ENCODE results near the gene SLC9A9.

The SLC9A9 gene

DNA sequence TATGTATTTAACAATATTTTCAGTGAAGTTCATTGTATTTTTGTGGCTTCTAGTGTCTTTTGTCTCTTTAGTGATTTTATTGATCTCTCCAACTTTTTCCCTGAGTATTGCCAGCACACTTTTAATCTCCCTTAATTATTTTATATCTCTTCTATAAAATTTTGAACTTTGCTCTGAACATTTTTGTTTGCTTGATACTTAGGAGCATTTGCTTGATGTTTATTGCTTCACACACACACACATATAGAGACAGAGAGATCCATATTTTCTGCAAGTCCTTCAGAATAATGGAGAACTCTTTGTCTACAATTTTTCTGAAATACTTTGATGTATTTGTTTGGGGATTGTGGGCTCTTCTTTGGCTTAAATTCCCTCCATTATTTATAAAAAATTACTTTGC is 213.8 kb downstream of the SLC9A9 start:
- POLR2A ChIA-PET, result no interaction called here
- Histone ChIP-seq H3K27ac (ENCODE audit: insufficient read depth in 1 of 2, low read depth in 1 of 2, low read length in 2 of 2, poor library complexity in 1 of 2, severe bottlenecking in 2 of 2) (no peak overlapping the region), H3K27me3 (replicated peaks in 2 of 5; ENCODE audit: control insufficient read depth in 4 of 5, insufficient read depth in 5 of 5, low read length in 4 of 5) (no peaks in the 10 kb centered on the region), H3K36me3 (ENCODE audit: control insufficient read depth in 4 of 4, insufficient read depth in 4 of 4, low read length in 3 of 4) (no peaks in the 10 kb centered on the region), H3K4me3 (ENCODE audit: control insufficient read depth in 1 of 7, extremely low read depth in 1 of 7, insufficient read depth in 4 of 7, low read depth in 2 of 7, low read length in 6 of 7) (no peak overlapping the region), H3K9me3 (ENCODE audit: control extremely low read depth in 1 of 5, control insufficient read depth in 4 of 5, insufficient read depth in 2 of 5, low read depth in 1 of 5, low read length in 4 of 5) (peaks cover 0 to 21% (median 4%) of the 10 kb centered on the region in 5 experiments), H3K4me1 (ENCODE audit: control extremely low read depth in 1 of 4, control insufficient read depth in 4 of 4, insufficient read depth in 4 of 4, low read length in 3 of 4) (no peaks in the 10 kb centered on the region)
- CTCF ChIA-PET, result no interaction called here
- no peak for DNase-seq

DNA sequence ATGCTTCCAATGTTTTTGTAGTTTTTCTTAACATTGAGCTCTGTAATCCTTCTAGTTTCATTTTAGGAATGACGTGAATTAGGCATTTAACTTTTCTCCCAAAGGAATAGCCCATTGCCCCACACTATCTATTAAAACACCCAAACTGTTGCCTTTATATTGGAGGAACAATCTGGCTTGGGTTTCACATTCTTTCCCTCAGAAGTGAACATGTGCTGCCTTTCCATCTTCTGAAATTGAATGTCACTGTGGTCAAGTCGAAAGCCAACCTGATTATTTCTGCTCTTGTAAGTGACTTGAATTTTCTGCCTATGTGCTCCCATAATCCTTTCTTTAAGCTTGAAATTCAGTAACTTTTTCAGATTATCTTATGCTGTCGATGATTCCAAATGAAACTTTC is 214.5 kb downstream of the SLC9A9 start:
- Histone ChIP-seq H3K27ac (ENCODE audit: insufficient read depth in 1 of 2, low read depth in 1 of 2, low read length in 2 of 2, poor library complexity in 1 of 2, severe bottlenecking in 2 of 2) (no peak overlapping the region), H3K4me3 (ENCODE audit: control insufficient read depth in 1 of 7, extremely low read depth in 1 of 7, insufficient read depth in 4 of 7, low read depth in 2 of 7, low read length in 6 of 7) (no peak overlapping the region), H3K36me3 (ENCODE audit: control insufficient read depth in 4 of 4, insufficient read depth in 4 of 4, low read length in 3 of 4) (no peaks in the 10 kb centered on the region), H3K9me3 (ENCODE audit: control extremely low read depth in 1 of 5, control insufficient read depth in 4 of 5, insufficient read depth in 2 of 5, low read depth in 1 of 5, low read length in 4 of 5) (peaks cover 0 to 21% (median 4%) of the 10 kb centered on the region in 5 experiments), H3K27me3 (replicated peaks in 2 of 5; ENCODE audit: control insufficient read depth in 4 of 5, insufficient read depth in 5 of 5, low read length in 4 of 5) (no peaks in the 10 kb centered on the region), H3K4me1 (ENCODE audit: control extremely low read depth in 1 of 4, control insufficient read depth in 4 of 4, insufficient read depth in 4 of 4, low read length in 3 of 4) (no peaks in the 10 kb centered on the region)
- 100% methylated on average over 1 of the region's 3 CpGs for WGBS (ENCODE audit: insufficient coverage)
- CTCF ChIA-PET, result interaction anchor here (0.7 kb wide), 1 partner anchor 25 kb away, joined by 4 read pairs; no protein-coding TSS in a partner anchor
- no peak for DNase-seq
- POLR2A ChIA-PET, result no interaction called here

DNA sequence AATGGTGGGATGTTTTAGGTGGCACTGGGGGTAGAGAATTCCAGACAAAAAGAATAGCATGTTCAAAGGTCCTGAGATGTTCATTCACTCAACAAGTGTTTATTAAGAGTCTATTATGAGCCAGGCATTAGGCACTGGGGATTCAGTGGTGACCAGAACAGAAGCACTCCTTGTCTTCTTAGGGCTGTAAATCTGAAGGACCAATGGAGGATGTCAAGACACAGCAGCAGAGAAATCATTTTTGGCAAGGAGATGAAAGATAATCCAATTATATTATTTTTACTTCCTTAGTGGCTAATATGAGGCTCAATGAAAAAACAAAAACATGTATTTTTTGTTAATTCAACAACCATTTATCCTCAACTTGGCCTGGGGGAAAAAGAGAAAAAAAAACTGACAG is 218.5 kb downstream of the SLC9A9 start:
- CTCF ChIA-PET, result no interaction called here
- POLR2A ChIA-PET, result no interaction called here
- H3K4me1 ChIP-seq (ENCODE audit: control extremely low read depth in 1 of 4, control insufficient read depth in 4 of 4, insufficient read depth in 4 of 4, low read length in 3 of 4), result no peaks in the 10 kb centered on the region
- no peak for DNase-seq
- H3K27ac ChIP-seq (ENCODE audit: insufficient read depth in 1 of 2, low read depth in 1 of 2, low read length in 2 of 2, poor library complexity in 1 of 2, severe bottlenecking in 2 of 2), result no peak overlapping the region
- H3K27me3 ChIP-seq (replicated peaks in 2 of 5; ENCODE audit: control insufficient read depth in 4 of 5, insufficient read depth in 5 of 5, low read length in 4 of 5), result no peaks in the 10 kb centered on the region
- H3K36me3 ChIP-seq (ENCODE audit: control insufficient read depth in 4 of 4, insufficient read depth in 4 of 4, low read length in 3 of 4), result no peaks in the 10 kb centered on the region
- no peak overlapping the region for H3K4me3 ChIP-seq (ENCODE audit: control insufficient read depth in 1 of 7, extremely low read depth in 1 of 7, insufficient read depth in 4 of 7, low read depth in 2 of 7, low read length in 6 of 7)
- H3K9me3 ChIP-seq (ENCODE audit: control extremely low read depth in 1 of 5, control insufficient read depth in 4 of 5, insufficient read depth in 2 of 5, low read depth in 1 of 5, low read length in 4 of 5), result no peaks in the 10 kb centered on the region

DNA sequence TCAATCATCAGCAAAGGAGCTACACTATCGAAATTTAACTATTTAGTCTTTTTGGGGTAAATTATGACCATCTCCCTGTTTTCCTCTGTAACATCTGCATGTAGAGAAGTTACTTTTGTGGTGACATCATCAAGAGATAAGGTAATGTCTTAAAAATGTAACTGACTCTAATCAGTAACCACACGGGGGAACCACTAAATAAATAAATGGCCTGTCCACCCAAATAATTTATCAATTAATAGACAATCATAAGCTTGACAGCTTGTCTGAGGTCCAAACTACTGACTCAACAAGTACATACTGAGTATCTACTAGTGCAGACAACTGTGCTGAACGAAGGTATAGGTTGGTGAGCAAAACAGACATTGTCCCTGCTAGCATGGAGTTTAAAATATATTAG is 219.3 kb downstream of the SLC9A9 start:
- no peaks in the 10 kb centered on the region for H3K27me3 ChIP-seq (replicated peaks in 2 of 5; ENCODE audit: control insufficient read depth in 4 of 5, insufficient read depth in 5 of 5, low read length in 4 of 5)
- no peak overlapping the region for H3K4me3 ChIP-seq (ENCODE audit: control insufficient read depth in 1 of 7, extremely low read depth in 1 of 7, insufficient read depth in 4 of 7, low read depth in 2 of 7, low read length in 6 of 7)
- ChIA-PET CTCF (no interaction called here), POLR2A (no interaction called here)
- H3K4me1 ChIP-seq (ENCODE audit: control extremely low read depth in 1 of 4, control insufficient read depth in 4 of 4, insufficient read depth in 4 of 4, low read length in 3 of 4), result no peaks in the 10 kb centered on the region
- no CpG with 5 or more reads among the region's 3 CpGs for whole genome bisulfite sequencing (ENCODE audit: insufficient coverage)
- no peaks in the 10 kb centered on the region for H3K9me3 ChIP-seq (ENCODE audit: control extremely low read depth in 1 of 5, control insufficient read depth in 4 of 5, insufficient read depth in 2 of 5, low read depth in 1 of 5, low read length in 4 of 5)
- H3K27ac ChIP-seq (ENCODE audit: insufficient read depth in 1 of 2, low read depth in 1 of 2, low read length in 2 of 2, poor library complexity in 1 of 2, severe bottlenecking in 2 of 2), result no peak overlapping the region
- no peak for DNase-seq
- H3K36me3 ChIP-seq (ENCODE audit: control insufficient read depth in 4 of 4, insufficient read depth in 4 of 4, low read length in 3 of 4), result no peaks in the 10 kb centered on the region

DNA sequence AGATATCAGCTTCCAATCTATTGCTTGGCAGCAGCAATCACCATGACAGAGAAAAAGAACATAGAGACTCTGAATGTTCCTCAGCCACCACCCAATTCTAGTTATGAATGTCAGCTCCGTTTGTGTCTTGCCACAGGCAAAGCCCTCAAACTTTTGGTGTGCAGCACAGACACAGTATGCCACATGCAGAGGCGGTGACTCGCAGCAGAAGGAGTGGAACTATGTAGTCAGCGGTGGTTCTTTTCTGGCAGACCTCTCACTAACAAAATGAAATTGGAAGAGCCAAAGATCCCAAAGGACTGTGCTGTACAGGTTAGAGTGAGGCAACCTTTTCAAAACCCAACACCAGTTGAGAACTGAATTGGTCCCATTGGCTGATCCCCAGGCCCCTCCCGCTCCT is 220.9 kb downstream of the SLC9A9 start:
- H3K4me3 ChIP-seq (ENCODE audit: control insufficient read depth in 1 of 7, extremely low read depth in 1 of 7, insufficient read depth in 4 of 7, low read depth in 2 of 7, low read length in 6 of 7), result no peak overlapping the region
- H3K36me3 ChIP-seq (ENCODE audit: control insufficient read depth in 4 of 4, insufficient read depth in 4 of 4, low read length in 3 of 4), result no peaks in the 10 kb centered on the region
- H3K27ac ChIP-seq (ENCODE audit: insufficient read depth in 1 of 2, low read depth in 1 of 2, low read length in 2 of 2, poor library complexity in 1 of 2, severe bottlenecking in 2 of 2), result no peak overlapping the region
- 97% methylated on average over 5 of the region's 5 CpGs for WGBS (ENCODE audit: insufficient coverage)
- POLR2A ChIA-PET, result no interaction called here
- no peaks in the 10 kb centered on the region for H3K27me3 ChIP-seq (replicated peaks in 2 of 5; ENCODE audit: control insufficient read depth in 4 of 5, insufficient read depth in 5 of 5, low read length in 4 of 5)
- DNase-seq, result no peak
- no peaks in the 10 kb centered on the region for H3K4me1 ChIP-seq (ENCODE audit: control extremely low read depth in 1 of 4, control insufficient read depth in 4 of 4, insufficient read depth in 4 of 4, low read length in 3 of 4)
- CTCF ChIA-PET, result no interaction called here
- H3K9me3 ChIP-seq (ENCODE audit: control extremely low read depth in 1 of 5, control insufficient read depth in 4 of 5, insufficient read depth in 2 of 5, low read depth in 1 of 5, low read length in 4 of 5), result no peaks in the 10 kb centered on the region

DNA sequence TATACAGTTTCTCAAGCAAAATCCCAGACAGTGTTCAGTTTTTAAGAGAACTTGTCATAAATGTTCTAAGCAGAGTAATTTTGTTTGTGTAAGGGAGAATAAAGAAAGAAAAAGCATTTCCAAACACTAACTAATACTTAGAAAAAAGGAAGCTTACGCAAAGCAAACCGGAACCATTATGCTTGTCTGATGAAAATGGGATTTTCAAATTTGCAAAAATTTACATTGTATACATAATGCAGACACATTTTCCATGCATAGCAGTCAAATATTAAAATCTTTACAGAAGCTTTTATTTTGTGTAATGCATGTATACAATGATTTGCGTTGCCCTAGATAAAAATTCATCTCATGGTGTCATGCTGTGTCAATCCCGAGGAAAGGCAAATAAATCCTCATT is 229.0 kb downstream of the SLC9A9 start:
- no peaks in the 10 kb centered on the region for H3K27me3 ChIP-seq (replicated peaks in 2 of 5; ENCODE audit: control insufficient read depth in 4 of 5, insufficient read depth in 5 of 5, low read length in 4 of 5)
- CTCF ChIA-PET, result no interaction called here
- H3K36me3 ChIP-seq (ENCODE audit: control insufficient read depth in 4 of 4, insufficient read depth in 4 of 4, low read length in 3 of 4), result no peaks in the 10 kb centered on the region
- no peak for DNase-seq
- peaks cover 0 to 4% (median 0%) of the 10 kb centered on the region in 5 experiments for H3K9me3 ChIP-seq (ENCODE audit: control extremely low read depth in 1 of 5, control insufficient read depth in 4 of 5, insufficient read depth in 2 of 5, low read depth in 1 of 5, low read length in 4 of 5)
- no peaks in the 10 kb centered on the region for H3K4me1 ChIP-seq (ENCODE audit: control extremely low read depth in 1 of 4, control insufficient read depth in 4 of 4, insufficient read depth in 4 of 4, low read length in 3 of 4)
- no CpG with 5 or more reads among the region's 4 CpGs for WGBS (ENCODE audit: insufficient coverage)
- no peak overlapping the region for H3K27ac ChIP-seq (ENCODE audit: insufficient read depth in 1 of 2, low read depth in 1 of 2, low read length in 2 of 2, poor library complexity in 1 of 2, severe bottlenecking in 2 of 2)
- no peak overlapping the region for H3K4me3 ChIP-seq (ENCODE audit: control insufficient read depth in 1 of 7, extremely low read depth in 1 of 7, insufficient read depth in 4 of 7, low read depth in 2 of 7, low read length in 6 of 7)
- POLR2A ChIA-PET, result no interaction called here

DNA sequence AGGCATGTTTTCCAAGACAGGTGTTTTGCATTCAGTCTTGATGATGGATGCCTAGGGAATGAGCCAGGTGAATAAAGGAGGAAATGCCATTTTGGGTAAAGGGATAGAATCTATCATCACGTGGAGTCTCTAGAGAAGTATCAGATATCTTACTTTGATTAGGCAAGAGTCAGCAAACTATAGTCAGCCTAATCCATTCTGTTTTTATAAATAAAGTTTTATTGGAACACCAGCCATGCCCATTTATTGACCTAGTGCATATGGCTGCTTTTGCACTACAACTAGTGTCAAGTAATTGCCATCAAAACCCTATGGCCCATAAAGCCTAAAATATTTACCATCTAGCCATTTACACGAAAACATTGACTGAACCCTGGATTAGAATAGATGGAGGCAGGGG is 231.2 kb downstream of the SLC9A9 start:
- no peak for DNase-seq
- CTCF ChIA-PET, result interaction anchor here (1.7 kb wide), 1 partner anchor 11 kb away, joined by 3 read pairs; no protein-coding TSS in a partner anchor
- no peaks in the 10 kb centered on the region for H3K27me3 ChIP-seq (replicated peaks in 2 of 5; ENCODE audit: control insufficient read depth in 4 of 5, insufficient read depth in 5 of 5, low read length in 4 of 5)
- no peak overlapping the region for H3K27ac ChIP-seq (ENCODE audit: insufficient read depth in 1 of 2, low read depth in 1 of 2, low read length in 2 of 2, poor library complexity in 1 of 2, severe bottlenecking in 2 of 2)
- POLR2A ChIA-PET, result no interaction called here
- no CpG with 5 or more reads among the region's 2 CpGs for WGBS (ENCODE audit: insufficient coverage)
- H3K4me3 ChIP-seq (ENCODE audit: control insufficient read depth in 1 of 7, extremely low read depth in 1 of 7, insufficient read depth in 4 of 7, low read depth in 2 of 7, low read length in 6 of 7), result no peak overlapping the region
- H3K36me3 ChIP-seq (ENCODE audit: control insufficient read depth in 4 of 4, insufficient read depth in 4 of 4, low read length in 3 of 4), result no peaks in the 10 kb centered on the region
- peaks cover 0 to 4% (median 0%) of the 10 kb centered on the region in 5 experiments for H3K9me3 ChIP-seq (ENCODE audit: control extremely low read depth in 1 of 5, control insufficient read depth in 4 of 5, insufficient read depth in 2 of 5, low read depth in 1 of 5, low read length in 4 of 5)
- no peaks in the 10 kb centered on the region for H3K4me1 ChIP-seq (ENCODE audit: control extremely low read depth in 1 of 4, control insufficient read depth in 4 of 4, insufficient read depth in 4 of 4, low read length in 3 of 4)

DNA sequence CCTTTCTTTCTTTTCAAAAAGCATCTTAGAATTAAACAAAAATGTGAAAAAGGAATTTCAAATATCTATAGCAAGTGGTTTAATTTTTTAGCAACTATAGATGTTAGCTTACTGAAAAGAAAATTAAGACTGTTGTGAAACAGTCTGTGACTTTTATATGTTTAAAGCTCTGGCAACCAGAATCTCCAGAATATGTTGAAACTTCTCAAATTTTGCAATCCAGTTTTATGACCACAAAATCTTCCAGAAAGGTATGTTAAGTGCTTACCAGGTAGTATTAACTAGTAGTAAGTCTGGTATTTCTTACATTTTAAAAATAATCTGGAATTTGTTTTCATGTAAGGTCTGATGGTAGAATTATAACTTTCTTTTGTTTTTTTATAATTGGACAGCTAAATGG is 235.0 kb downstream of the SLC9A9 start:
- POLR2A ChIA-PET, result no interaction called here
- Histone ChIP-seq H3K4me3 (ENCODE audit: control insufficient read depth in 1 of 7, extremely low read depth in 1 of 7, insufficient read depth in 4 of 7, low read depth in 2 of 7, low read length in 6 of 7) (no peak overlapping the region), H3K36me3 (ENCODE audit: control insufficient read depth in 4 of 4, insufficient read depth in 4 of 4, low read length in 3 of 4) (no peaks in the 10 kb centered on the region), H3K4me1 (ENCODE audit: control extremely low read depth in 1 of 4, control insufficient read depth in 4 of 4, insufficient read depth in 4 of 4, low read length in 3 of 4) (no peaks in the 10 kb centered on the region), H3K27me3 (replicated peaks in 2 of 5; ENCODE audit: control insufficient read depth in 4 of 5, insufficient read depth in 5 of 5, low read length in 4 of 5) (no peaks in the 10 kb centered on the region), H3K27ac (ENCODE audit: insufficient read depth in 1 of 2, low read depth in 1 of 2, low read length in 2 of 2, poor library complexity in 1 of 2, severe bottlenecking in 2 of 2) (no peak overlapping the region), H3K9me3 (ENCODE audit: control extremely low read depth in 1 of 5, control insufficient read depth in 4 of 5, insufficient read depth in 2 of 5, low read depth in 1 of 5, low read length in 4 of 5) (no peaks in the 10 kb centered on the region)
- CTCF ChIA-PET, result interaction anchor here (1.2 kb wide), 1 partner anchor 24 kb away, joined by 3 read pairs; no protein-coding TSS in a partner anchor
- no peak for DNase-seq

Data from common myeloid progenitor, CD34-positive (primary cell).